Right cardiac atrium (tissue), 5 donors: ENCODE data around the gene SMARCA2. TPM values are rescaled to one million over a fixed set of nuclear protein-coding genes. Genes with fewer than 3 reads are reported as not detected.
A peak's percentile ranks its signal among the peaks of the same experiment; 100 is the strongest.
"Not testable (repeated sequence)": the region's sequence is repeated elsewhere in the genome, so short reads cannot be mapped to it uniquely, and the experiment has no call there.

Source experiments
- ATAC-seq, 2 donors: fragments of 200-7000 bp; cut with Tn5 transposase; one replicate each; pipeline versions ENCODE4 v1.8.0 to v1.9.1; 2020; ENCODE audit warnings: moderate library complexity in 2 of 2, mild to moderate bottlenecking in 1 of 2
- DNase-seq, 3 donors: peaks; one replicate each; pipeline ENCODE4 v3.0.0-alpha.2; 2020
- H3K27ac ChIP-seq: one replicate; pipeline ENCODE4 v1.5.1; 2013; ENCODE audit warnings: mild to moderate bottlenecking, low read length, control low read depth, moderate library complexity
- H3K27me3 ChIP-seq: one replicate; pipeline ENCODE4 v1.6.1; 2013; ENCODE audit not compliant: control insufficient read depth, insufficient read depth
- H3K4me1 ChIP-seq: one replicate; pipeline ENCODE4 v1.6.1; 2013; ENCODE audit warnings: low read length; ENCODE audit not compliant: control insufficient read depth, insufficient read depth
- H3K4me3 ChIP-seq: one replicate; pipeline ENCODE4 v1.5.1; 2013; ENCODE audit warnings: low read length, control low read depth
- H3K9me3 ChIP-seq: one replicate; pipeline ENCODE4 v1.6.1; 2013; ENCODE audit warnings: low read length; ENCODE audit not compliant: control insufficient read depth
- WGBS: extraction: QIAGEN DNeasy Blood & Tissue Kit; methylation state at CpG from one replicate; pipeline ENCODE4 v1.1.7; 2013; 5-methylcytosine and 5-hydroxymethylcytosine counted together
- intact Hi-C, 4 donors: fragments of 100-400 bp; cut with DNase I; formaldehyde crosslinking; loops; one replicate each; pipeline versions ENCODE4 v1.11.0 to v1.14.0; 2022 to 2023
- polyA plus RNA-seq: library from polyadenylated mRNA; stranded (reverse); fragments of 200-250 nt; gene quantifications from one replicate; pipeline ENCODE4 v1.2.3, GENCODE V29; 2013
- total RNA-seq, 4 donors: library from RNA; stranded (reverse); fragmentation: NEBNext Ultra II Directional; extraction: Animal tissue kit (Norgen Biotek cat#: 25700); gene quantifications; one replicate each; pipeline ENCODE4 v1.2.1, GENCODE V29; 2021
- donor health status: healthy with polysubstance abuse.
- donor health status: DM: no; HTN: yes; CAD: no.
- donor health status: DM: no; HTN: no; CAD: no.
- donor health status: DM: no; HTN: yes; CAD: no; lungs with severe emphysema.
- donor health status: DM: yes; HTN: yes; CAD: no.

SMARCA2 gene
- total and polyA plus RNA-seq, 5 donors: 49.3 to 133 (median 104) TPM

GRCh38 chr9:2145746-2146145, 130.6 kb downstream of the SMARCA2 start:
- H3K4me1 ChIP-seq: peaks cover 4% of the 10 kb centered on the region
- no peak for ATAC-seq
- no peaks in the 10 kb centered on the region for H3K27me3 ChIP-seq
- no peak overlapping the region for H3K27ac ChIP-seq
- intact Hi-C loops: no loop called here
- no peak for DNase-seq
- H3K4me3 ChIP-seq: no peak overlapping the region
- WGBS: 87% methylated on average over 3 of the region's 3 CpGs
- no peaks in the 10 kb centered on the region for H3K9me3 ChIP-seq

GRCh38 chr9:2146700-2147099, 131.6 kb downstream of the SMARCA2 start:
- H3K4me1 ChIP-seq, H3K4me3 ChIP-seq, DNase-seq, ATAC-seq, H3K27me3 ChIP-seq, H3K9me3 ChIP-seq, intact Hi-C loops, H3K27ac ChIP-seq: not testable (repeated sequence)

- intact Hi-C loops: no loop called here
These were observed 135.2 kb downstream of the SMARCA2 start for GRCh38 chr9:2150338-2150737.

GRCh38 chr9:2151171-2151570, 136.0 kb downstream of the SMARCA2 start:
- intact Hi-C loops: no loop called here
- 87% methylated on average over 6 of the region's 6 CpGs for WGBS
- no peak overlapping the region for H3K27ac ChIP-seq
- no peaks in the 10 kb centered on the region for H3K27me3 ChIP-seq
- no peaks in the 10 kb centered on the region for H3K9me3 ChIP-seq
- no peak overlapping the region for H3K4me3 ChIP-seq
- no peak for DNase-seq
- no peaks in the 10 kb centered on the region for H3K4me1 ChIP-seq
- ATAC-seq: no peak

More at GRCh38 chr9:2150338-2150737, 135.2 kb downstream of the SMARCA2 start:
- Histone ChIP-seq H3K4me1 (no peaks in the 10 kb centered on the region), H3K4me3 (no peak overlapping the region), H3K9me3 (no peaks in the 10 kb centered on the region), H3K27ac (no peak overlapping the region), H3K27me3 (no peaks in the 10 kb centered on the region)
- WGBS: 96% methylated on average over 5 of the region's 5 CpGs
- ATAC-seq (no peak), DNase-seq (no peak)

GRCh38 chr9:2152966-2153629, 138.0 kb downstream of the SMARCA2 start:
- no peaks in the 10 kb centered on the region for H3K27me3 ChIP-seq
- H3K27ac ChIP-seq: no peak overlapping the region
- ATAC-seq (no peak), DNase-seq (no peak)
- WGBS: 62% methylated on average over 10 of the region's 10 CpGs
- peaks cover 3% of the 10 kb centered on the region for H3K4me1 ChIP-seq
- intact Hi-C loops: no loop called here
- H3K4me3 ChIP-seq: no peak overlapping the region
- H3K9me3 ChIP-seq: no peaks in the 10 kb centered on the region

- H3K27ac ChIP-seq: no peak overlapping the region
- H3K4me1 ChIP-seq: peaks cover 3% of the 10 kb centered on the region
- intact Hi-C loops: no loop called here
These were observed 138.6 kb downstream of the SMARCA2 start for GRCh38 chr9:2153630-2154217.

GRCh38 chr9:2154731-2155130, 139.6 kb downstream of the SMARCA2 start:
- WGBS: 87% methylated on average over 3 of the region's 3 CpGs
- intact Hi-C loops: no loop called here
- peaks cover 3% of the 10 kb centered on the region for H3K4me1 ChIP-seq

More at GRCh38 chr9:2153630-2154217, 138.6 kb downstream of the SMARCA2 start:
- DNase-seq (no peak), ATAC-seq (no peak)
- WGBS: 21% methylated on average over 2 of the region's 2 CpGs
- no peaks in the 10 kb centered on the region for H3K27me3 ChIP-seq
- no peak overlapping the region for H3K4me3 ChIP-seq
- no peaks in the 10 kb centered on the region for H3K9me3 ChIP-seq

GRCh38 chr9:2155966-2156365, 140.8 kb downstream of the SMARCA2 start:
- WGBS: 84% methylated on average over 5 of the region's 5 CpGs
- DNase-seq: no peak
- no peaks in the 10 kb centered on the region for H3K27me3 ChIP-seq
- intact Hi-C loops: no loop called here
- H3K4me1 ChIP-seq: peaks cover 3% of the 10 kb centered on the region
- ATAC-seq: no peak
- no peak overlapping the region for H3K4me3 ChIP-seq
- H3K9me3 ChIP-seq: no peaks in the 10 kb centered on the region
- H3K27ac ChIP-seq: no peak overlapping the region

More at GRCh38 chr9:2154731-2155130, 139.6 kb downstream of the SMARCA2 start:
- Histone ChIP-seq H3K9me3 (no peaks in the 10 kb centered on the region), H3K27ac (no peak overlapping the region), H3K27me3 (no peaks in the 10 kb centered on the region), H3K4me3 (no peak overlapping the region)
- ATAC-seq: no peak
- DNase-seq: no peak

GRCh38 chr9:2157277-2158110, 142.3 kb downstream of the SMARCA2 start:
- no peaks in the 10 kb centered on the region for H3K9me3 ChIP-seq
- 5% methylated on average over 20 of the region's 20 CpGs for WGBS
- DNase-seq (peak; percentile 46 to 68 (median 65)), ATAC-seq (peak; percentile 80 to 84)
- H3K27ac ChIP-seq: peak overlapping the region; percentile 63
- intact Hi-C loops: no loop called here
- H3K4me1 ChIP-seq: peaks cover 3% of the 10 kb centered on the region
- H3K4me3 ChIP-seq: peak overlapping the region; percentile 97
- H3K27me3 ChIP-seq: no peaks in the 10 kb centered on the region

GRCh38 chr9:2158111-2158610, 143.0 kb downstream of the SMARCA2 start:
- H3K27ac ChIP-seq: peak overlapping the region; percentile 64
- WGBS: under 1% methylated on average over 13 of the region's 13 CpGs
- H3K27me3 ChIP-seq: no peaks in the 10 kb centered on the region
- peak; percentile 55 to 70 for ATAC-seq
- DNase-seq: peak; percentile 55 to 81 (median 72)
- intact Hi-C loops: no loop called here
- no peaks in the 10 kb centered on the region for H3K9me3 ChIP-seq
- peaks cover 3% of the 10 kb centered on the region for H3K4me1 ChIP-seq
- peak overlapping the region; percentile 97 for H3K4me3 ChIP-seq
